DOHH2 (cell line): Measurements from ENCODE around the gene COL5A2.

ENCODE experiments used
- CTCF ChIP-seq: fragments of 200-600 bp; sonication (generic); IDR thresholded peaks from one replicate; pipeline ENCODE4 v1.5.1; 2014; ENCODE audit warnings: antibody characterized with exemption, mild to moderate bottlenecking, low read depth, low read length; ENCODE audit not compliant: poor library complexity, severe bottlenecking
- EZH2phosphoT487 ChIP-seq: fragments of 200-600 bp; sonication (generic); IDR thresholded peaks from 2 replicates; pipeline ENCODE4 v1.6.1; 2017; ENCODE audit warnings: borderline replicate concordance, mild to moderate bottlenecking, antibody characterized with exemption, low read length, moderate library complexity, mixed read lengths

DNA sequence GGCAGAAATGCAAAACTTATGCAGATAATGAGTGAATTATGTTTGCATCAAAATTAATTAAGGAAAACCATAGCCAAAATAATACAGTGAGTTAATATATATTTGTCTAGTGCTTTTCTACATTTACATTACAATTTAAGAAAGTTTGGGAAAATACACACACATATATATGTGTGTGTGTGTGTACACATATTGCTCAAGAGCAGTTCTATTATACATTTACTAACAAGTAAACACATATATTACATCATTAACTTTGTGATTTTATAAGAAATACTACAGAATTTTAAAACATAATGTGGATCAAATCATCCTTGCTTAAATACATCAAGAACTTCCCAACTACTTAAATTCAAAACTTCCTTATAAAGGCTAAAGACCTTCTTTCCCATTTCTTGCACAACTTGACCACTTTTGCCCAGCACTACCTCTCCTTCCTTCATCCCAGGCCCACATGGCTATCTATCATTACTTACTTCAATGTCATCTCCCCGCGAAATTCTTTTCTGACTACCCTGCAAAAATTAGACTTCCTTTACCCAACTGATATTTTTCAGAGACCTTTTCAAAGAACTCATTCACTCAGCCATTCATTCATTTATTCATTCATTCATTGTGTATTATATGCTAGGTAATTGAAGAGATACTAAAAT lies 68.4 kb downstream of the COL5A2 start:
- no peak for TF ChIP-seq CTCF
- no peak for TF ChIP-seq EZH2phosphoT487
